BJ (cell line): Measurements from ENCODE around the gene TNIK. TPM values are rescaled to one million over a fixed set of nuclear protein-coding genes. Genes with fewer than 3 reads are reported as not detected.

ENCODE experiments used
- CTCF ChIA-PET: fragments of 350-600 bp; formaldehyde crosslinking; extraction: SDS; loops from one replicate; lab custom pipeline; 2021; ENCODE audit warnings: antibody characterized with exemption, inconsistent platforms; lab: Yijun Ruan, JAX
- POLR2A ChIA-PET: fragments of 300-600 bp; sonication (Branson Sonifier 250); formaldehyde crosslinking; extraction: SDS; loops from one replicate; lab custom pipeline; 2021; ENCODE audit warnings: antibody characterized with exemption; lab: Charles Lee
- DNase-seq: peaks from one replicate; pipeline ENCODE4 v3.0.0-alpha.2; 2011; ENCODE audit warnings: low read depth
- H3K27me3 ChIP-seq: 2 replicates; pipeline ENCODE4 v1.6.0; 2011; ENCODE audit warnings: low read length; ENCODE audit not compliant: control insufficient read depth, insufficient read depth
- H3K36me3 ChIP-seq: 2 replicates; pipeline ENCODE4 v1.5.1; 2011; ENCODE audit warnings: low read length; ENCODE audit not compliant: control insufficient read depth, insufficient read depth
- H3K4me3 ChIP-seq: 2 replicates; pipeline ENCODE4 v1.5.1; 2011; ENCODE audit warnings: low read depth, mild to moderate bottlenecking, control low read depth, low read length
- CTCF ChIP-seq: IDR thresholded peaks from 2 replicates; pipeline ENCODE4 v1.5.1; 2011; ENCODE audit warnings: low read depth, mild to moderate bottlenecking, control low read depth, inconsistent platforms, low read length, moderate library complexity; ENCODE audit not compliant: insufficient read depth
- polyA plus RNA-seq: library from polyadenylated mRNA; depleted of rRNA; stranded (reverse); fragments of >200 nt; gene quantifications from 2 replicates; pipeline ENCODE4 v1.2.3, GENCODE V29; 2011

TNIK gene
- polyA plus RNA-seq, 1 experiment = 2.1 TPM

- no peak for TF ChIP-seq CTCF
- CTCF ChIA-PET = no interaction called here
- no peaks in the 10 kb centered on the region for H3K36me3 ChIP-seq
- POLR2A ChIA-PET = no interaction called here
- no peaks in the 10 kb centered on the region for H3K27me3 ChIP-seq
- DNase-seq = no peak
- no peak overlapping the region for H3K4me3 ChIP-seq
These were observed 43.1 kb downstream of the TNIK start for GRCh38 chr3:171417137-171417536.

DNA sequence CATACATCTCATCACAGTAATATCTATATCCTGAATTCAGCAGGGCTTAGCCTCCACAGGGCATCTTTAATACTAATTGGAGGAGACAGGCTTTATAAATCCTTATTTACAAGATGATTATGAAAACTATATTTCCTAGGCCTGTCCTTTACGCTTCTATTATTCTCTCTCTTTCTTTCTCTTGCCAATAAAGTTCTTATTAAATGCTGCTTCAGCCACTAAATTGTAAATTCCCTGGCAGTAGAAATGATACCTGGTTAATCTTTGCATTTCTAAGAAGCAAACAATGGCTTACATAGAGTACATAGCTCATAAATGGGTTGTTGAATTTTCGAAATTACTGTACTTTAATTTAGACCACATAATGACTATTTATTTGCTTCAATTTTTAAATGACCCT, 43.5 kb downstream of the TNIK start:
- ChIA-PET CTCF (no interaction called here), POLR2A (no interaction called here)

GRCh38 chr3:171416061-171416460, 44.1 kb downstream of the TNIK start:
- no peak overlapping the region for H3K4me3 ChIP-seq
- CTCF ChIA-PET = no interaction called here
- POLR2A ChIA-PET = no interaction called here
- H3K36me3 ChIP-seq = no peaks in the 10 kb centered on the region
- TF ChIP-seq CTCF = no peak
- H3K27me3 ChIP-seq = no peaks in the 10 kb centered on the region
- no peak for DNase-seq

More for the DNA sequence above, 43.5 kb downstream of the TNIK start:
- no peaks in the 10 kb centered on the region for H3K36me3 ChIP-seq
- DNase-seq = no peak
- TF ChIP-seq CTCF = no peak
- H3K27me3 ChIP-seq = no peaks in the 10 kb centered on the region
- no peak overlapping the region for H3K4me3 ChIP-seq

DNA sequence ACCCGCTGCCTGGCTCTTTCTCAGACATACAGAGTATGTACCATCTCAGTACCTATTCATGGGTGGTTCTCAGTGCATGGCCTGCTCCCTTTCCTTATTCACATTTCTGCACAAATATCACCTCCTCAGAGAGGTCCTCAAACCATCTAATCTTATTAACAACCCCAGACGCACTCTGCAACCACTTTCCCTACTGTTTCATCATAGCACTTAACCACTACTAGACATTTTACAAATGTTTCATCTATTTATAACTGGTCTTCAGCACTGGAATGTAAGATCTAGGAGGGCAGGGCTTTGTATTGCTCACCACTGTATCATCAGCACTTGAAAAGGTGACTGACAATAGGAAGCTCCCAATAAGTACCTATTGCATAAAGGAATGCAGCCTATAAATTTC, 45.1 kb downstream of the TNIK start:
- DNase-seq = no peak
- Histone ChIP-seq H3K4me3 (no peak overlapping the region), H3K36me3 (no peaks in the 10 kb centered on the region), H3K27me3 (no peaks in the 10 kb centered on the region)
- TF ChIP-seq CTCF = no peak
- ChIA-PET CTCF (interaction anchor here (0.9 kb wide), 1 partner anchor 13 kb away, joined by 4 read pairs; no protein-coding TSS in a partner anchor), POLR2A (interaction anchor here (0.6 kb wide), 1 partner anchor 229 kb away, joined by 3 read pairs; no protein-coding TSS in a partner anchor)

GRCh38 chr3:171412473-171412872, 47.7 kb downstream of the TNIK start:
- Histone ChIP-seq H3K36me3 (no peaks in the 10 kb centered on the region), H3K4me3 (no peak overlapping the region), H3K27me3 (no peaks in the 10 kb centered on the region)
- ChIA-PET CTCF (no interaction called here), POLR2A (no interaction called here)
- DNase-seq = no peak
- no peak for TF ChIP-seq CTCF
